WERI-Rb-1 (cell line): Measurements from ENCODE around the gene MAP3K12.
"Not testable (repeated sequence)": the region's sequence is repeated elsewhere in the genome, so short reads cannot be mapped to it uniquely, and the experiment has no call there.

Source experiments
- DNase-seq: peaks from one replicate; pipeline ENCODE4 v3.0.0-alpha.2; 2020
- H3K27ac ChIP-seq: fragments of 250-450 bp; sonication (Bioruptor Pico); 2 replicates; pipeline ENCODE4 v1.5.1; 2020; ENCODE audit warnings: mild to moderate bottlenecking, moderate library complexity
- H3K27me3 ChIP-seq: fragments of 250-450 bp; sonication (Bioruptor Pico); 2 replicates; pipeline ENCODE4 v1.5.1; 2021; ENCODE audit warnings: mild to moderate bottlenecking, low read depth, moderate library complexity; ENCODE audit not compliant: insufficient read depth, severe bottlenecking
- H3K36me3 ChIP-seq: fragments of 250-450 bp; sonication (Bioruptor Pico); 2 replicates; pipeline ENCODE4 v1.5.1; 2020; ENCODE audit warnings: mild to moderate bottlenecking, moderate library complexity
- H3K4me3 ChIP-seq: 2 replicates; pipeline ENCODE4 v1.5.1; 2011; ENCODE audit warnings: low read depth, mild to moderate bottlenecking, control low read depth, low read length
- H3K9me3 ChIP-seq: fragments of 250-450 bp; sonication (Bioruptor Pico); 2 replicates; pipeline ENCODE4 v1.5.1; 2021; ENCODE audit warnings: mild to moderate bottlenecking, moderate library complexity; ENCODE audit not compliant: severe bottlenecking
- TF ChIP-seq, protein P1 (sequence below): IDR thresholded peaks from 2 replicates; pipeline ENCODE4 v1.5.1; 2011; ENCODE audit warnings: low read depth, mild to moderate bottlenecking, control low read depth, inconsistent platforms, low read length

Gene MAP3K12, protein sequence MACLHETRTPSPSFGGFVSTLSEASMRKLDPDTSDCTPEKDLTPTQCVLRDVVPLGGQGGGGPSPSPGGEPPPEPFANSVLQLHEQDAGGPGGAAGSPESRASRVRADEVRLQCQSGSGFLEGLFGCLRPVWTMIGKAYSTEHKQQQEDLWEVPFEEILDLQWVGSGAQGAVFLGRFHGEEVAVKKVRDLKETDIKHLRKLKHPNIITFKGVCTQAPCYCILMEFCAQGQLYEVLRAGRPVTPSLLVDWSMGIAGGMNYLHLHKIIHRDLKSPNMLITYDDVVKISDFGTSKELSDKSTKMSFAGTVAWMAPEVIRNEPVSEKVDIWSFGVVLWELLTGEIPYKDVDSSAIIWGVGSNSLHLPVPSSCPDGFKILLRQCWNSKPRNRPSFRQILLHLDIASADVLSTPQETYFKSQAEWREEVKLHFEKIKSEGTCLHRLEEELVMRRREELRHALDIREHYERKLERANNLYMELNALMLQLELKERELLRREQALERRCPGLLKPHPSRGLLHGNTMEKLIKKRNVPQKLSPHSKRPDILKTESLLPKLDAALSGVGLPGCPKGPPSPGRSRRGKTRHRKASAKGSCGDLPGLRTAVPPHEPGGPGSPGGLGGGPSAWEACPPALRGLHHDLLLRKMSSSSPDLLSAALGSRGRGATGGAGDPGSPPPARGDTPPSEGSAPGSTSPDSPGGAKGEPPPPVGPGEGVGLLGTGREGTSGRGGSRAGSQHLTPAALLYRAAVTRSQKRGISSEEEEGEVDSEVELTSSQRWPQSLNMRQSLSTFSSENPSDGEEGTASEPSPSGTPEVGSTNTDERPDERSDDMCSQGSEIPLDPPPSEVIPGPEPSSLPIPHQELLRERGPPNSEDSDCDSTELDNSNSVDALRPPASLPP

DNA sequence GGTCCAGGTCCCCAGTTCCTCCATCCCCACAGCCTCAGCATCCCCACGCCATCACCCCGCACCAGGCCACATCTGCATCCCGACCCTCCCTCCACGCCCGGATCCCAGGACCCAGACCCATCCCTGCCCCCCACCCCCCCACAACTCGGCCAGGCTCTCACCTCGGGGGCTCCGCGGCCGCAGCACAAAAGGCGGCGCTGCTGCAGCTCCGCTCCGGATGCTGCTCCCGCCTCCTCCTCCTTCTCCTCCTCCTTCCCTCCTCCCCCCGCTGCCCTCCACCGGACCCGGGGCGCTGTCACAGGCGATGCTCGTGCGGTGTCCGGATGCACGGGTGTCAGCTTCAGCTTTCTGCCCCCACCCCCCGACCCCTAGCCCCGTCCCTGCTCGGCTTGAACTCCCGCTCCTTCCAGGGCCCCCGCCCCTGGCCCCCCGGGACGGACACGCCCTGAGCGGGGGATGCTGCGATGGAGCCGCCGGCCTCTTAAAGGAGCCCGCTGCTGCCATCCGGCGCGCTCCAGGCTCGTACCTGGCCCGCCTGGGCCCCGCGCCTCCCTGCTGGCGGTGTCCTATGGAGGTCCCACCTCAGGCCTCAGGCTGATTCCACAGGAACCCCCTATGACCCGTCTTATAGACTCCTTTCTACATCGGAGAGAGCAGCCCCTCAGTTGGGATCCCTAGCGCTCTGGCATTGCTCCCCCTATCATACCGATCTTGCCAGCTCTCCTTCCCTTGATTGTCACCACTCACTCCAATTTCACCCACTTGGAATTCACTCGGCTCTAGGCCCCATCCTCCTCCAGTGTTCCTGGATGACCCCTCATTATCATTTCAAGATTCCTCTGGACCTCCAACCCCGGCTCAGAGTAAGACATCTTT is at the start of gene MAP3K12:
TSS of gene MAP3K12 (minus strand) at position 193 of the 876 bp plus-strand sequence. CDS start 12,067 bp downstream, outside the sequence.
- peak within 1 kb of the TSS; percentile 98 for H3K27ac ChIP-seq
- no peaks in the 10 kb centered on the region for H3K9me3 ChIP-seq
- peak; percentile 66 for DNase-seq
- TF ChIP-seq, protein P1, sequence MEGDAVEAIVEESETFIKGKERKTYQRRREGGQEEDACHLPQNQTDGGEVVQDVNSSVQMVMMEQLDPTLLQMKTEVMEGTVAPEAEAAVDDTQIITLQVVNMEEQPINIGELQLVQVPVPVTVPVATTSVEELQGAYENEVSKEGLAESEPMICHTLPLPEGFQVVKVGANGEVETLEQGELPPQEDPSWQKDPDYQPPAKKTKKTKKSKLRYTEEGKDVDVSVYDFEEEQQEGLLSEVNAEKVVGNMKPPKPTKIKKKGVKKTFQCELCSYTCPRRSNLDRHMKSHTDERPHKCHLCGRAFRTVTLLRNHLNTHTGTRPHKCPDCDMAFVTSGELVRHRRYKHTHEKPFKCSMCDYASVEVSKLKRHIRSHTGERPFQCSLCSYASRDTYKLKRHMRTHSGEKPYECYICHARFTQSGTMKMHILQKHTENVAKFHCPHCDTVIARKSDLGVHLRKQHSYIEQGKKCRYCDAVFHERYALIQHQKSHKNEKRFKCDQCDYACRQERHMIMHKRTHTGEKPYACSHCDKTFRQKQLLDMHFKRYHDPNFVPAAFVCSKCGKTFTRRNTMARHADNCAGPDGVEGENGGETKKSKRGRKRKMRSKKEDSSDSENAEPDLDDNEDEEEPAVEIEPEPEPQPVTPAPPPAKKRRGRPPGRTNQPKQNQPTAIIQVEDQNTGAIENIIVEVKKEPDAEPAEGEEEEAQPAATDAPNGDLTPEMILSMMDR, result peak; percentile 19; the same call in 1 of the 2 replicates
- H3K36me3 ChIP-seq, result peaks cover 20% of the 10 kb centered on the region
- H3K27me3 ChIP-seq, result no peaks in the 10 kb centered on the region
- peak within 1 kb of the TSS; percentile 80 for H3K4me3 ChIP-seq

DNA sequence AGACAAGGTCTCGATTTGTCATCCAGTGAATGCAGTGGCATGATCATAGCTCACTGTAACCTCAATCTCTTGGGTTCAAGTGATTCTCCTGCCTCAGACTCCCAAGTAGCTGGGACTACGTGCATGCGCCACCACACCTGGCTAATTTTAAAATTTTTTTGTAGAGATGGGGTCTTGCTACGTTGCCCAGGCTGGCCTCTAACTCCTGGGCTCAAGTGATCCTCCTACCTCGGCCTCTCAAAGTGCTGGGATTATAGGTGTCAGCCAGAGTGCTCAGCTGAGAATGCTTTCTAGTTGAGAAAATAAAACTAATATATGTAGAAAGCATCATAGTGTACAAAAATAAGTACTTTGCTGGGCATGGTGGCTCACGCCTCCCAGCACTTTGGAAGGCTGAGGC is 49.1 kb upstream of the MAP3K12 start:
- DNase-seq, H3K27me3 ChIP-seq, H3K4me3 ChIP-seq, H3K9me3 ChIP-seq, H3K27ac ChIP-seq: not testable (repeated sequence)
- H3K36me3 ChIP-seq, result peaks cover 31% of the 10 kb centered on the region

DNA sequence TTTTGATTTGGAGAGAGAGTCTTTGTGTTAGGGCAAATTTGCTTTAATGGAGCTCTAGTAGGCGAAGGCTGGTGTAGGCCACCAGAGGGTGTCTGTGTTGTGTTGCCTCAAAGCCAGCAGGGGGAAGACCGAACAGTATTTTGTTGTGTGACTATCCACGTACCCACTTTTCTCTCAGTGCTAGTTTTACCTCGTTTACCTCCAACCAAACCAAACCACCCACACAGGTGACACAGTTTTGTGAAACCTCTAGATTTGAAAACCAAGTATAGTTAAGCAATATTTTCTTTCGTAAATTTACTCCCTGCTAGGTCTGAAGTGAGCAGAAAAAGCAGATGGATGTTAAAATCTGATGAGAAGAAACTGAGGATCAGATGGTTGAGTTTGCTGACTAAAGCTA is 44.3 kb upstream of the MAP3K12 start:
- peak; percentile 68 for DNase-seq
- TF ChIP-seq, protein P1, result peak; percentile 94
- Histone ChIP-seq H3K27ac (peak overlapping the region; percentile 14), H3K36me3 (peaks cover 34% of the 10 kb centered on the region), H3K4me3 (no peak overlapping the region), H3K27me3 (no peaks in the 10 kb centered on the region), H3K9me3 (no peaks in the 10 kb centered on the region)

DNA sequence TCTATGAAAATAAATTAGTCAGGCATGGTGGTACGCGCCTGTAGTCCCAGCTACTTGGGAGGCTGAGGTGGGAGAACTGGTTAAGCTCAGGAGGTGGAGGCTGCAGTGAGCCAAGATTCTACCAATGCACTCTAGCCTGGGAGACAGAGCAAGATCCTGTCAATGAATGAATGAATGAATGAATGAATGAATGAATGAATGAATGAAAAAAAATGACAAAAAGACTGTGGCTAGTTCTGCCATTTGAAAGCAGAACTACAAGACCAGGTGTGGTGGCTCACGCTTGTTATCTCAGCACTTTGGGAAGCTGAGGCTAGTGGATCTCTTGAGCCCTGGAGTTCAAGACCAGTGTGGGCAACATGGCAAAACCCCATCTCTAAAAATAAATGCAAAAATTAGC is 40.3 kb upstream of the MAP3K12 start:
- no peaks in the 10 kb centered on the region for H3K27me3 ChIP-seq
- H3K27ac ChIP-seq, result no peak overlapping the region
- TF ChIP-seq, protein P1, result no peak
- H3K9me3 ChIP-seq, result no peaks in the 10 kb centered on the region
- DNase-seq, result no peak
- H3K4me3 ChIP-seq, result no peak overlapping the region
- H3K36me3 ChIP-seq, result peaks cover 50% of the 10 kb centered on the region

DNA sequence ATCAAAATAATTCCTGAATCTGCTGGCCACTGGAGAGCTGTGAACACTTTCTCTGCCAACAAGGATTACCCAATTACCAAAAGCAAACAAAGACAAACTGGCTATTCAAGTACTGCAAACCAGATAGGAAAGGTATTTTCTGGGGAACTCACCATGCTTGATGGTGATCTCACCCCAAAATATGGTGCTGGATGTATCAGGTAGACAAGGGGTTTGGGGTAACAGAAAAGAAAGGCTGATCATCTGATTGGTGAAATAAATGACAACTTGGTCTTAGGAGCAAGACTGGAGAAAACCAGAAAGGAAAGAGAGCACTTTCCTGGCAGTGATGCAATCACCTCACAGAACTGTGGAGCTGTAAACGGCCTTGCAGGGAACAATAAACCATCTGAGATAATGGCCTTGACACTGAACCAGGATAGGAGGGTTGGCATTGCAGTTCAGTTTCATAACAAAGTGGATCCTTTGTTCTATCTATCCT is 39.0 kb upstream of the MAP3K12 start:
- H3K4me3 ChIP-seq, result no peak overlapping the region
- H3K27ac ChIP-seq, result no peak overlapping the region
- peaks cover 61% of the 10 kb centered on the region for H3K36me3 ChIP-seq
- H3K9me3 ChIP-seq, result no peaks in the 10 kb centered on the region
- DNase-seq, result no peak
- TF ChIP-seq, protein P1, result no peak
- no peaks in the 10 kb centered on the region for H3K27me3 ChIP-seq
